Endothelial cell of umbilical vein (primary cell): Measurements from ENCODE around the gene HEBP1.

Source experiments
- EZH2 ChIP-seq: IDR thresholded peaks from 2 replicates; pipeline ENCODE4 v1.6.1; 2012; ENCODE audit warnings: borderline replicate concordance, low read depth, mild to moderate bottlenecking, moderate library complexity, low read length, inconsistent platforms; ENCODE audit not compliant: severe bottlenecking
- FOS ChIP-seq: IDR thresholded peaks from 2 replicates; pipeline ENCODE4 v1.6.1; 2011; ENCODE audit warnings: mild to moderate bottlenecking, low read length, moderate library complexity, borderline replicate concordance; ENCODE audit not compliant: insufficient read depth
- POLR2A ChIP-seq: IDR thresholded peaks from 2 replicates; pipeline ENCODE4 v1.6.1; 2012; ENCODE audit warnings: low read depth, mild to moderate bottlenecking, control low read depth, low read length
- POLR2AphosphoS5 ChIP-seq: IDR thresholded peaks from 2 replicates; pipeline ENCODE4 v1.6.1; 2012; ENCODE audit warnings: low read depth, mild to moderate bottlenecking, control low read depth, low read length, moderate library complexity; ENCODE audit not compliant: insufficient read depth
- TF ChIP-seq, protein P1 (sequence below), 2 donors: IDR thresholded peaks; 1 replicate in 1 of 2; 2 replicates in 1 of 2; pipeline ENCODE4 v1.5.1; 2011; ENCODE audit warnings: low read length in 2 of 2, mild to moderate bottlenecking in 2 of 2, moderate library complexity in 2 of 2, control low read depth in 1 of 2, inconsistent platforms in 1 of 2, low read depth in 1 of 2; ENCODE audit not compliant: insufficient read depth in 1 of 2; ENCODE audit errors: extremely low read depth in 1 of 2
- TF ChIP-seq, protein P2 (sequence below): IDR thresholded peaks from 2 replicates; pipeline ENCODE4 v1.6.1; 2011; ENCODE audit not compliant: insufficient read depth, insufficient read length

DNA sequence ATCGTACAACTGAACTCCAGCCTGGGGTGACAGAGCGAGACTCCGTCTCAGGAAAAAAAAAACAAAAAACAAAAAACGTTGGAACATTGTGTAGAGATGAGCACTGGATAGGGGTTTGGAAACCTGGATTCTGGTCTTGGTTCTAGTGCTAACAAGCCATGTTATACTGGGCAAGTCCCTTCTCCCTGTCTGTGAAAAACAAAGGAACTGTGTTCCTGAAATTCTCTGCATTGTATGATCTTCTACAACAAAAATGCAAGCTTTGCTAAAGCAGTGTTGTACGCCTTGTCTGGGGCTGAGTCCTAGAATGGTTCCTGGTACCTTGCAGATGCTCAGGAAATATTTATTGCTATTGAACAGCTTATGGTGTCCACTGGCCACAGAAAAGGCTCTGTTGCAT is 61.5 kb downstream of the HEBP1 start:
- TF ChIP-seq EZH2 (no peak), POLR2A (no peak), POLR2AphosphoS5 (no peak), FOS (no peak)
- TF ChIP-seq, protein P1, sequence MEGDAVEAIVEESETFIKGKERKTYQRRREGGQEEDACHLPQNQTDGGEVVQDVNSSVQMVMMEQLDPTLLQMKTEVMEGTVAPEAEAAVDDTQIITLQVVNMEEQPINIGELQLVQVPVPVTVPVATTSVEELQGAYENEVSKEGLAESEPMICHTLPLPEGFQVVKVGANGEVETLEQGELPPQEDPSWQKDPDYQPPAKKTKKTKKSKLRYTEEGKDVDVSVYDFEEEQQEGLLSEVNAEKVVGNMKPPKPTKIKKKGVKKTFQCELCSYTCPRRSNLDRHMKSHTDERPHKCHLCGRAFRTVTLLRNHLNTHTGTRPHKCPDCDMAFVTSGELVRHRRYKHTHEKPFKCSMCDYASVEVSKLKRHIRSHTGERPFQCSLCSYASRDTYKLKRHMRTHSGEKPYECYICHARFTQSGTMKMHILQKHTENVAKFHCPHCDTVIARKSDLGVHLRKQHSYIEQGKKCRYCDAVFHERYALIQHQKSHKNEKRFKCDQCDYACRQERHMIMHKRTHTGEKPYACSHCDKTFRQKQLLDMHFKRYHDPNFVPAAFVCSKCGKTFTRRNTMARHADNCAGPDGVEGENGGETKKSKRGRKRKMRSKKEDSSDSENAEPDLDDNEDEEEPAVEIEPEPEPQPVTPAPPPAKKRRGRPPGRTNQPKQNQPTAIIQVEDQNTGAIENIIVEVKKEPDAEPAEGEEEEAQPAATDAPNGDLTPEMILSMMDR (IDR thresholded peaks at IDR 0.05; ENCODE audit: extremely low read depth in 1 of 2, insufficient read depth in 1 of 2, low read depth in 1 of 2, low read length in 2 of 2): no peak
- TF ChIP-seq, protein P2, sequence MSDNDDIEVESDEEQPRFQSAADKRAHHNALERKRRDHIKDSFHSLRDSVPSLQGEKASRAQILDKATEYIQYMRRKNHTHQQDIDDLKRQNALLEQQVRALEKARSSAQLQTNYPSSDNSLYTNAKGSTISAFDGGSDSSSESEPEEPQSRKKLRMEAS: no peak
